Transverse colon (tissue), 3 donors: ENCODE measurements around the gene SMARCC1.

ENCODE experiments used
- CTCF ChIP-seq, 5 experiments: fragments of 200-600 bp in 3 of 5; fragments of 450-650 bp in 2 of 5; sonication (generic) in 3 of 5; IDR thresholded peaks; 1 replicate in 2 of 5; 2 replicates in 3 of 5; pipeline ENCODE4 v1.5.1; 2016 to 2017; ENCODE audit warnings: antibody characterized with exemption in 5 of 5, inconsistent platforms in 3 of 5, mild to moderate bottlenecking in 2 of 5, moderate library complexity in 1 of 5
- EP300 ChIP-seq: sonication (generic); formaldehyde crosslinking; IDR thresholded peaks from one replicate; pipeline ENCODE4 v1.6.1; 2017; ENCODE audit warnings: antibody characterized with exemption, low read depth
- POLR2A ChIP-seq: fragments of 450-650 bp; IDR thresholded peaks from one replicate; pipeline ENCODE4 v1.6.1; 2016; ENCODE audit warnings: antibody characterized with exemption, mild to moderate bottlenecking, moderate library complexity

- TF ChIP-seq CTCF (IDR thresholded peaks at IDR 0.05) (no peak), EP300 (no peak), POLR2A (no peak)
Measured at GRCh38 chr3:47581422-47581821, 200.3 kb downstream of the SMARCC1 start.
